GM23248 (cell line): Measurements from ENCODE around the gene SPATS2L. TPM values are rescaled to one million over a fixed set of nuclear protein-coding genes. Genes with fewer than 3 reads are reported as not detected.

Experiments used
- DNase-seq: peaks from one replicate; pipeline ENCODE4 v3.0.0-alpha.2; 2015
- H2AFZ ChIP-seq: fragments of 200-600 bp; sonication (generic); 2 replicates; pipeline ENCODE4 v1.6.1; 2016; ENCODE audit warnings: antibody characterized with exemption
- H3F3A ChIP-seq: fragments of 200-600 bp; sonication (generic); 2 replicates; pipeline ENCODE4 v1.6.1; 2016; ENCODE audit warnings: mild to moderate bottlenecking, antibody characterized with exemption, mixed run types; ENCODE audit not compliant: insufficient read depth
- H3K27ac ChIP-seq: fragments of 200-600 bp; sonication (generic); 2 replicates; pipeline ENCODE4 v1.5.1; 2016; ENCODE audit warnings: mild to moderate bottlenecking
- H3K27me3 ChIP-seq: fragments of 200-600 bp; sonication (generic); replicated peaks from 2 replicates; pipeline ENCODE4 v1.6.1; 2016; ENCODE audit warnings: mild to moderate bottlenecking; ENCODE audit not compliant: insufficient read depth
- H3K36me3 ChIP-seq: fragments of 200-600 bp; sonication (generic); 2 replicates; pipeline ENCODE4 v1.6.1; 2016; ENCODE audit warnings: low read depth, mild to moderate bottlenecking
- H3K4me1 ChIP-seq: fragments of 200-600 bp; sonication (generic); 2 replicates; pipeline ENCODE4 v1.6.1; 2016; ENCODE audit warnings: mild to moderate bottlenecking; ENCODE audit not compliant: insufficient read depth
- H3K4me2 ChIP-seq: fragments of 200-600 bp; sonication (generic); one replicate; pipeline ENCODE4 v1.6.1; 2016; ENCODE audit warnings: mild to moderate bottlenecking; ENCODE audit not compliant: unreplicated experiment
- H3K4me3 ChIP-seq: fragments of 200-600 bp; sonication (generic); 2 replicates; pipeline ENCODE4 v1.5.1; 2016; ENCODE audit warnings: mild to moderate bottlenecking
- H3K79me2 ChIP-seq: fragments of 200-600 bp; sonication (generic); 2 replicates; pipeline ENCODE4 v1.6.1; 2016; ENCODE audit warnings: mild to moderate bottlenecking; ENCODE audit not compliant: insufficient read depth
- H3K9ac ChIP-seq: fragments of 200-600 bp; sonication (generic); 2 replicates; pipeline ENCODE4 v1.6.1; 2016; ENCODE audit warnings: mild to moderate bottlenecking
- H3K9me2 ChIP-seq: fragments of 200-600 bp; sonication (generic); 2 replicates; pipeline ENCODE4 v1.6.1; 2016; ENCODE audit warnings: mixed run types, mild to moderate bottlenecking, moderate library complexity; ENCODE audit not compliant: insufficient read depth
- H3K9me3 ChIP-seq: fragments of 200-600 bp; sonication (generic); one replicate; pipeline ENCODE4 v1.6.1; 2017; ENCODE audit warnings: low read depth
- H4K20me1 ChIP-seq: fragments of 200-600 bp; sonication (generic); 2 replicates; pipeline ENCODE4 v1.6.0; 2016; ENCODE audit not compliant: insufficient read depth
- EZH2 ChIP-seq: fragments of 200-600 bp; sonication (generic); IDR thresholded peaks from 2 replicates; pipeline ENCODE4 v1.6.1; 2018; ENCODE audit warnings: antibody characterized with exemption, mild to moderate bottlenecking; ENCODE audit not compliant: insufficient read depth, poor library complexity, severe bottlenecking
- EZH2phosphoT487 ChIP-seq: fragments of 200-600 bp; sonication (generic); IDR thresholded peaks from 2 replicates; pipeline ENCODE4 v1.6.1; 2018; ENCODE audit warnings: antibody characterized with exemption, moderate library complexity, mild to moderate bottlenecking, low read depth; ENCODE audit not compliant: insufficient read depth
- WGBS, 2 experiments: methylation state at CpG; one replicate each; pipeline ENCODE4 v1.1.6; 2015 to 2017; ENCODE audit warnings: low lambda C conversion rate in 2 of 2, low coverage in 1 of 2; ENCODE audit errors: missing lambda C conversion rate in 2 of 2; 5-methylcytosine and 5-hydroxymethylcytosine counted together
- in situ Hi-C: fragments of 300-500 bp; cut with MboI; formaldehyde crosslinking; loops from 2 replicates; pipeline ENCODE4 v1.15.0; 2020
- polyA plus RNA-seq: library from polyadenylated mRNA; unstranded; fragments of >200 nt; fragmentation: Nextera tagmentation; extraction: Ambion mirVana; gene quantifications from 2 replicates; pipeline ENCODE4 v1.2.1, GENCODE V29; 2016
- total RNA-seq: library from RNA; depleted of rRNA; stranded (reverse); fragments of >200 nt; shearing (Covaris generic); gene quantifications from 2 replicates; pipeline ENCODE4 v1.2.3, GENCODE V29; 2014

Gene SPATS2L
- total and polyA plus RNA-seq, 2 experiments from 2014 or later: 78.3 to 128 TPM

DNA sequence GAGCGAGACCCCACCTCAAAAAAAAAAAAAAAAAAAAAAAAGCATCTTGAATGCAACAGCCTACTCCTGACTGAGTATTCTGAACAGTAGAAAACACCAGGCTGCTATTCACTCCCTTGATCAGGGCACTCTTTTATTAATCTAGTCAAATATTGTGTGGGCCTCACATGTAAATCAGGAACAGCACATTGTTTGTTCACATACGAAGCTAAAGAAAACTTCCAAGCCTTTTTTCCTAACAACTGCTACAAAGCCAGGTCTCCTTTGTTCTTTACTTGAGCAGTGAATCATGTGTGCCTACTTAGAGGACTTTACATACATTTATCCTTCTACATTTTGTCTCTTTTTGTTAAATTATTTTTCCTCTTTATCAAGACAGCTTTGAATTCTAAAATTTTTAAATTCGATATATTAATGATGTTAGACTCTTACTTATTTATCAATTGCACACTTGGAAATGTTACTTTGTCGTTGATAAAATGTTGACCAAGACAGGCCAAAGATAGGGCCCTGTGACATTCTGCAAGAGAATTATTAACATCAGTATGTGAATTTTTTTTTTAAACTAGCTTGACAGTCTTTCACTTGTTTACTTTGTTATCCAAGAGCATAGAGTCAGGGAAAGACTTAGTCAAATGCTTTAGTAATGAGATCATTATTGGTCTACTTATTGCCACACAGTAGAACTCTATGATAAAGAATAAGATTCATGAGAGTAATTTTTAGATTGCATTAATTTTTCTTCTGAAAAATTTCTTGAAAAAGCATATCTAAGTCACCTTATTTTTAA lies 13.2 kb downstream of the SPATS2L start:
- Histone ChIP-seq H3K27ac (peak overlapping the region; percentile 54), H3K79me2 (peaks cover 100% of the 10 kb centered on the region), H3K9me2 (no peaks in the 10 kb centered on the region), H3K4me1 (peaks cover 39% of the 10 kb centered on the region), H4K20me1 (no peaks in the 10 kb centered on the region; the same call in 1 of the 2 replicates), H3K36me3 (no peaks in the 10 kb centered on the region), H2AFZ (no peak overlapping the region), H3F3A (peaks cover 33% of the 10 kb centered on the region), H3K4me2 (peak overlapping the region; percentile 60), H3K9ac (0 out of 2 replicates have a peak overlapping the region, but pooled peaks have one; percentile 13), H3K4me3 (0 out of 2 replicates have a peak overlapping the region, but pooled peaks have one; percentile 22), H3K27me3 (no peaks in the 10 kb centered on the region), H3K9me3 (no peaks in the 10 kb centered on the region)
- no peak for TF ChIP-seq EZH2
- TF ChIP-seq EZH2phosphoT487: no peak
- in situ Hi-C loops: no loop called here
- peak; percentile 77 for DNase-seq
- WGBS, 2 experiments: 54 to 57% methylated on average over 4 of the region's 4 CpGs

DNA sequence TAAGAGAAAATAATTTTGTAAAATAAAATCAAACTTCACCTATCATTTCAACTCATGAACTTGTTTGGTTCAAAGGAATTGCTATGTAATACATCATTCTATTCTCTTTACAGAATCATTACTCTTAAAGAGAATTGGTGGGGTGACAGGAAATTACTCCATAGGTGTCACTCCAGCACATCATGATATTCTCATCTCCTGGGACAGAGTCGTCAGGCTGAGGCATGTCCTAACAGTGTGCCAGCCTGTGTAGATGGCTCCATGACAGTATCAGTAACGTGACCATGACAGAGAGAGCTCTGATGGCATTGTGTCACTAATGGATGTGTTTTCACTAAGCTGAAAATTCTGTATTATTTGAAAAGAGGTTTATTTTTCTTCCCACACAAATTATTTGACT lies 13.9 kb downstream of the SPATS2L start:
- peak; percentile 26 for DNase-seq
- Histone ChIP-seq H3K27me3 (no peaks in the 10 kb centered on the region), H3K4me2 (peak overlapping the region; percentile 60), H3K4me3 (no peak overlapping the region), H3K36me3 (no peaks in the 10 kb centered on the region), H3K79me2 (peaks cover 100% of the 10 kb centered on the region), H3K4me1 (peaks cover 33% of the 10 kb centered on the region), H3K9me3 (no peaks in the 10 kb centered on the region), H3K27ac (peak overlapping the region; percentile 54), H3F3A (peaks cover 28% of the 10 kb centered on the region), H3K9ac (no peak overlapping the region), H3K9me2 (no peaks in the 10 kb centered on the region), H2AFZ (no peak overlapping the region), H4K20me1 (no peaks in the 10 kb centered on the region; the same call in 1 of the 2 replicates)
- 37 to 40% methylated on average over 2 of the region's 2 CpGs for WGBS, 2 experiments
- in situ Hi-C loops: no loop called here
- TF ChIP-seq EZH2 (no peak), EZH2phosphoT487 (no peak)

DNA sequence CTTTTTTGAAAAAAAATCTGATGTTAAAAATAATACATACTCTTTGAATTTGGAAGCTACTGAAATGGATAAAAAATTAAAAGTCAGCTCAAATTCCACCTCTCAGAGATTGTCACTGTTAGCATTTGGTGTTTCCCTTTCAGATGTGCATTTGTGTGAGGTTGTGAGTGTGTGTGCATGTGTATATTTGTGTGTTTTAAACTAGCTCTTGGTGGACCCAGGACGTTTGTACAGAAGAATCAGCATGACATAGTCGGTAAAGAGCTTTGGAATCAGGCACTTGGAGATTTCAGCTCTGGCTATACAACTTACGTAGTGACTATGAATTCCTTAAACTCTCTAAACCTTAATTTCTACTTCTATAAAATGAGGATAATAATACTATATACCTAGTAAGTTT lies 14.5 kb downstream of the SPATS2L start:
- Histone ChIP-seq H3K27me3 (no peaks in the 10 kb centered on the region), H3K27ac (peak overlapping the region; percentile 54), H3F3A (peaks cover 24% of the 10 kb centered on the region), H3K4me3 (no peak overlapping the region), H3K9ac (no peak overlapping the region), H4K20me1 (no peaks in the 10 kb centered on the region; the same call in 1 of the 2 replicates), H3K4me1 (peaks cover 26% of the 10 kb centered on the region), H3K36me3 (no peaks in the 10 kb centered on the region), H3K9me2 (no peaks in the 10 kb centered on the region), H3K79me2 (peaks cover 100% of the 10 kb centered on the region), H3K9me3 (no peaks in the 10 kb centered on the region), H2AFZ (no peak overlapping the region), H3K4me2 (peak overlapping the region; percentile 60)
- no peak for DNase-seq
- 83 to 87% methylated on average over 3 of the region's 3 CpGs for WGBS, 2 experiments
- in situ Hi-C loops: no loop called here
- no peak for TF ChIP-seq EZH2
- no peak for TF ChIP-seq EZH2phosphoT487

- Histone ChIP-seq H3K4me2 (no peak overlapping the region), H3K9me2 (no peaks in the 10 kb centered on the region), H3K79me2 (peaks cover 100% of the 10 kb centered on the region), H3F3A (peaks cover 15% of the 10 kb centered on the region), H3K4me1 (peaks cover 17% of the 10 kb centered on the region), H4K20me1 (no peaks in the 10 kb centered on the region; the same call in 1 of the 2 replicates), H2AFZ (no peak overlapping the region), H3K9me3 (no peaks in the 10 kb centered on the region), H3K27me3 (no peaks in the 10 kb centered on the region), H3K27ac (no peak overlapping the region), H3K4me3 (no peak overlapping the region), H3K9ac (no peak overlapping the region), H3K36me3 (no peaks in the 10 kb centered on the region)
- TF ChIP-seq EZH2: no peak
- TF ChIP-seq EZH2phosphoT487: no peak
- in situ Hi-C loops: no loop called here
- no peak for DNase-seq
- WGBS, 2 experiments: 96 to 99% methylated on average over 6 of the region's 6 CpGs
Measured at GRCh38 chr2:200321780-200322534, 15.5 kb downstream of the SPATS2L start.
